22Rv1 (cell line): Measurements from ENCODE around the gene GIPR.
A peak's percentile ranks its signal among the peaks of the same experiment; 100 is the strongest.

ENCODE experiments used
- ZFX ChIP-seq: fragments of 450-650 bp; IDR thresholded peaks from 2 replicates; pipeline ENCODE4 v1.6.1; 2017; ENCODE audit warnings: antibody characterized with exemption, borderline replicate concordance
- TF ChIP-seq, protein P1 (sequence below): fragments of 450-650 bp; IDR thresholded peaks from 2 replicates; pipeline ENCODE4 v1.5.1; 2017; ENCODE audit warnings: mild to moderate bottlenecking

DNA sequence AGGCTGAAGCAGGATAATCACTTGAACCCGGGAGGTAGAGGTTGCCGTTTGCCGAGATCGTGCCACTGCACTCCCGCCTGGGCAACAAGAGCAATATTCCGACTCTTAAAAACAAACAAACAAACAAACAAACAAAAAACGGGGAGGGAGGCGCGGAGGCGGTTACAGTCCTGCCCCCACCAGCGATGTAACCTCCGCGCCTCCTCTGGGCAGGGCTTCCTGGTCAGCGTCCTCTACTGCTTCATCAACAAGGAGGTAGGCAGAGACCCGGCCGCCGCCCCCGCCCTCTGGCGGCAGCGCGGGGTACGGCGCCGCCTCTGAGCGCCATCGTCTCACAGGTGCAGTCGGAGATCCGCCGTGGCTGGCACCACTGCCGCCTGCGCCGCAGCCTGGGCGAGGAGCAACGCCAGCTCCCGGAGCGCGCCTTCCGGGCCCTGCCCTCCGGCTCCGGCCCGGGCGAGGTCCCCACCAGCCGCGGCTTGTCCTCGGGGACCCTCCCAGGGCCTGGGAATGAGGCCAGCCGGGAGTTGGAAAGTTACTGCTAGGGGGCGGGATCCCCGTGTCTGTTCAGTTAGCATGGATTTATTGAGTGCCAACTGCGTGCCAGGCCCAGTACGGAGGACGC is 13.5 kb downstream of the GIPR start:
- TF ChIP-seq ZFX = no peak
- TF ChIP-seq, protein P1, sequence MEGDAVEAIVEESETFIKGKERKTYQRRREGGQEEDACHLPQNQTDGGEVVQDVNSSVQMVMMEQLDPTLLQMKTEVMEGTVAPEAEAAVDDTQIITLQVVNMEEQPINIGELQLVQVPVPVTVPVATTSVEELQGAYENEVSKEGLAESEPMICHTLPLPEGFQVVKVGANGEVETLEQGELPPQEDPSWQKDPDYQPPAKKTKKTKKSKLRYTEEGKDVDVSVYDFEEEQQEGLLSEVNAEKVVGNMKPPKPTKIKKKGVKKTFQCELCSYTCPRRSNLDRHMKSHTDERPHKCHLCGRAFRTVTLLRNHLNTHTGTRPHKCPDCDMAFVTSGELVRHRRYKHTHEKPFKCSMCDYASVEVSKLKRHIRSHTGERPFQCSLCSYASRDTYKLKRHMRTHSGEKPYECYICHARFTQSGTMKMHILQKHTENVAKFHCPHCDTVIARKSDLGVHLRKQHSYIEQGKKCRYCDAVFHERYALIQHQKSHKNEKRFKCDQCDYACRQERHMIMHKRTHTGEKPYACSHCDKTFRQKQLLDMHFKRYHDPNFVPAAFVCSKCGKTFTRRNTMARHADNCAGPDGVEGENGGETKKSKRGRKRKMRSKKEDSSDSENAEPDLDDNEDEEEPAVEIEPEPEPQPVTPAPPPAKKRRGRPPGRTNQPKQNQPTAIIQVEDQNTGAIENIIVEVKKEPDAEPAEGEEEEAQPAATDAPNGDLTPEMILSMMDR = peak; percentile 98
